Transverse colon (tissue), 4 donors: ENCODE measurements around the gene GPX4.

ENCODE experiments used
- CTCF ChIP-seq, 5 experiments: fragments of 200-600 bp in 3 of 5; fragments of 450-650 bp in 2 of 5; sonication (generic) in 3 of 5; IDR thresholded peaks; 1 replicate in 2 of 5; 2 replicates in 3 of 5; pipeline ENCODE4 v1.5.1; 2016 to 2017; ENCODE audit warnings: antibody characterized with exemption in 5 of 5, inconsistent platforms in 3 of 5, mild to moderate bottlenecking in 2 of 5, moderate library complexity in 1 of 5
- EP300 ChIP-seq: sonication (generic); formaldehyde crosslinking; IDR thresholded peaks from one replicate; pipeline ENCODE4 v1.6.1; 2017; ENCODE audit warnings: antibody characterized with exemption, low read depth
- POLR2A ChIP-seq: fragments of 450-650 bp; IDR thresholded peaks from one replicate; pipeline ENCODE4 v1.6.1; 2016; ENCODE audit warnings: antibody characterized with exemption, mild to moderate bottlenecking, moderate library complexity
- POLR2AphosphoS5 ChIP-seq, 3 donors: sonication (generic); formaldehyde crosslinking; IDR thresholded peaks; one replicate each; pipeline ENCODE4 v1.6.1; 2016; ENCODE audit warnings: antibody characterized with exemption in 3 of 3

- TF ChIP-seq CTCF (IDR thresholded peaks at IDR 0.05) (peak in 4 of 5 experiments; percentile 9 to 19 (median 14)), POLR2A (peak; percentile 64), EP300 (peak; percentile 95), POLR2AphosphoS5 (IDR thresholded peaks at IDR 0.05) (peak; percentile 77 to 89 (median 82))
These were observed 28.1 kb downstream of the GPX4 start for GRCh38 chr19:1131718-1132551.
